Measurements from ENCODE around the gene XRCC3.

XRCC3 gene

DNA sequence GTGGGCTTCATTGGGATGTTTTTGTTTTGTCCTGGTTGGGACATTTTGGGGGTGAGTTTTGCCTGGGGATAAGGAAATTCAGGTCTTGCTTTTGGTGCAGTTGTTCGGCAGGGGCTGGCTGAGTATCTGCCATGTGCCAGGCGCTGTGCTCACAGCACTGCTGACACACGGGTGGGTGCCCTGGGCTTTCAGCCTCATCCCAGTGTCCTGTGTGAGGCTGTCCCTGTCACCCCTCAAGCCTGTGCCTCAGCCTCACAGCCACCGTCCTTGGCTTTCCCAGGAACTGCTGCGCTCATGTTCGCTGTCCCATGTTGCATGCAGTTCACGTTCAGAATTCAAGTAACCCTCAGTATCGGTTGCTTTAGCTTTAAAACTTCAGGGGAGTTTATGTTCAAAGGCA lies 24.9 kb downstream of the XRCC3 start:
- H4K20me1 ChIP-seq (ENCODE audit: low read depth, low read length) = no peaks in the 10 kb centered on the region
- no peaks in the 10 kb centered on the region for H3K9me2 ChIP-seq (replicated peaks; ENCODE audit: insufficient read depth, low read length)
- H3K36me3 ChIP-seq (ENCODE audit: low read length) = peaks cover 5% of the 10 kb centered on the region; the same call in 1 of the 2 replicates
- H3K27ac ChIP-seq (ENCODE audit: low read depth, low read length) = peak overlapping the region; percentile 89
- no peak overlapping the region for H2AFZ ChIP-seq (ENCODE audit: low read depth, low read length, severe bottlenecking)
- peak overlapping the region; percentile 58 for H3K4me2 ChIP-seq (ENCODE audit: low read depth, low read length, poor library complexity, severe bottlenecking)
- H3K9me3 ChIP-seq (ENCODE audit: insufficient read depth, low read length) = no peaks in the 10 kb centered on the region
- no peaks in the 10 kb centered on the region for H3K79me2 ChIP-seq (ENCODE audit: insufficient read depth, low read length)
- TF ChIP-seq CTCF (IDR thresholded peaks at IDR 0.05; ENCODE audit: insufficient read depth, low read length, poor library complexity, severe bottlenecking) (no peak), EZH2phosphoT487 (conservative IDR thresholded peaks at IDR 0.05; ENCODE audit: low read length) (no peak)
- H3F3A ChIP-seq (ENCODE audit: insufficient read depth) = peaks cover 43% of the 10 kb centered on the region
- peak overlapping the region; percentile 51 for H3K9ac ChIP-seq (ENCODE audit: low read length)
- no peaks in the 10 kb centered on the region for H3K27me3 ChIP-seq (ENCODE audit: low read length)
- H3K4me3 ChIP-seq (ENCODE audit: insufficient read depth, low read length, poor library complexity, severe bottlenecking) = peak overlapping the region; percentile 22

GRCh38 chr14:103688906-103689902 lies 26.0 kb downstream of the XRCC3 start:
- Histone ChIP-seq H3K9me3 (ENCODE audit: insufficient read depth, low read length) (no peaks in the 10 kb centered on the region), H4K20me1 (ENCODE audit: low read depth, low read length) (no peaks in the 10 kb centered on the region), H3K27ac (ENCODE audit: low read depth, low read length) (peak overlapping the region; percentile 89), H3K9me2 (replicated peaks; ENCODE audit: insufficient read depth, low read length) (no peaks in the 10 kb centered on the region), H3K36me3 (ENCODE audit: low read length) (peaks cover 5% of the 10 kb centered on the region; the same call in 1 of the 2 replicates), H3K27me3 (ENCODE audit: low read length) (no peaks in the 10 kb centered on the region), H2AFZ (ENCODE audit: low read depth, low read length, severe bottlenecking) (no peak overlapping the region), H3K9ac (ENCODE audit: low read length) (peak overlapping the region; percentile 51), H3K4me2 (ENCODE audit: low read depth, low read length, poor library complexity, severe bottlenecking) (peak overlapping the region; percentile 58), H3K4me3 (ENCODE audit: insufficient read depth, low read length, poor library complexity, severe bottlenecking) (peak overlapping the region; percentile 22), H3F3A (ENCODE audit: insufficient read depth) (peaks cover 42% of the 10 kb centered on the region), H3K79me2 (ENCODE audit: insufficient read depth, low read length) (no peaks in the 10 kb centered on the region)
- no peak for TF ChIP-seq CTCF (IDR thresholded peaks at IDR 0.05; ENCODE audit: insufficient read depth, low read length, poor library complexity, severe bottlenecking)
- no peak for TF ChIP-seq EZH2phosphoT487 (conservative IDR thresholded peaks at IDR 0.05; ENCODE audit: low read length)

DNA sequence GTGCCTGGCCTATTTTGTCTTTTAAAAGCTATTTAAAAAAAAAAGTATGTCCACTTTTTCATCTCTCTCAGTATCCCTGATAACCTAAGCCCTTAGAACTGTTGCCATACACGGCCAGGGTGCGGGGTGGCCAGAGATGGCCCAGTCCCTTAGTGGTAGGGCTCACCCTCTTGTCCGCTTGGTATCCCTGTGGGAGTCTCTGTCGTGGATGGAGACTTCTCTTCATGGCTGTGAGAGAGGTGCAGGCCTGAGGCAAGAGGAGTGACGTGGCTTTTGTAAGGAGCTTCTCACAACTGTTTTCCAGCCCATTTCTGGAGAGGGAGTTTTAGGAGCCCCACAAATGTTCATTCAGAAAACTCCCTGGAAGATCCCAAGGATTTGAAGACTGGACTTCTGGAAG lies 26.8 kb downstream of the XRCC3 start:
- TF ChIP-seq CTCF (IDR thresholded peaks at IDR 0.05; ENCODE audit: insufficient read depth, low read length, poor library complexity, severe bottlenecking) = no peak
- no peak for TF ChIP-seq EZH2phosphoT487 (conservative IDR thresholded peaks at IDR 0.05; ENCODE audit: low read length)
- Histone ChIP-seq H3K79me2 (ENCODE audit: insufficient read depth, low read length) (no peaks in the 10 kb centered on the region), H3K36me3 (ENCODE audit: low read length) (peaks cover 5% of the 10 kb centered on the region; the same call in 1 of the 2 replicates), H3K4me2 (ENCODE audit: low read depth, low read length, poor library complexity, severe bottlenecking) (peak overlapping the region; percentile 58), H3K9me2 (replicated peaks; ENCODE audit: insufficient read depth, low read length) (no peaks in the 10 kb centered on the region), H4K20me1 (ENCODE audit: low read depth, low read length) (no peaks in the 10 kb centered on the region), H3F3A (ENCODE audit: insufficient read depth) (peaks cover 42% of the 10 kb centered on the region), H3K27ac (ENCODE audit: low read depth, low read length) (peak overlapping the region; percentile 89), H3K9ac (ENCODE audit: low read length) (0 out of 2 replicates have a peak overlapping the region, but pooled peaks have one; percentile 51), H2AFZ (ENCODE audit: low read depth, low read length, severe bottlenecking) (no peak overlapping the region), H3K27me3 (ENCODE audit: low read length) (no peaks in the 10 kb centered on the region), H3K4me3 (ENCODE audit: insufficient read depth, low read length, poor library complexity, severe bottlenecking) (no peak overlapping the region), H3K9me3 (ENCODE audit: insufficient read depth, low read length) (no peaks in the 10 kb centered on the region)

Data from SU-DHL-6 (cell line).